GM23338 (cell line): ENCODE data around the gene SELP. TPM values are rescaled to one million over a fixed set of nuclear protein-coding genes. Genes with fewer than 3 reads are reported as not detected.

Experiments
- ATAC-seq: fragments of 200-7000 bp; cut with Tn5 transposase; 3 replicates; pipeline ENCODE4 v1.9.1; 2020
- DNase-seq: peaks from one replicate; pipeline ENCODE4 v3.0.0-alpha.2; 2015; ENCODE audit warnings: low spot score
- H2AFZ ChIP-seq: fragments of 200-600 bp; sonication (generic); 2 replicates; pipeline ENCODE4 v1.8.0; 2016; ENCODE audit warnings: antibody characterized with exemption, mild to moderate bottlenecking, moderate library complexity
- H3F3A ChIP-seq: fragments of 200-600 bp; sonication (generic); replicated peaks from 2 replicates; pipeline ENCODE4 v1.8.0; 2017; ENCODE audit warnings: antibody characterized with exemption, mixed run types, low read depth
- H3K27ac ChIP-seq: fragments of 200-600 bp; sonication (generic); 2 replicates; pipeline ENCODE4 v1.6.1; 2016; ENCODE audit warnings: low read depth
- H3K27me3 ChIP-seq: fragments of 200-600 bp; sonication (generic); 2 replicates; pipeline ENCODE4 v1.8.0; 2016; ENCODE audit warnings: mild to moderate bottlenecking, mixed run types, moderate library complexity; ENCODE audit not compliant: insufficient read depth
- H3K36me3 ChIP-seq: fragments of 200-600 bp; sonication (generic); 2 replicates; pipeline ENCODE4 v1.8.0; 2016; ENCODE audit warnings: mild to moderate bottlenecking; ENCODE audit not compliant: insufficient read depth
- H3K4me1 ChIP-seq: fragments of 200-600 bp; sonication (generic); 2 replicates; pipeline ENCODE4 v1.8.0; 2016; ENCODE audit warnings: mild to moderate bottlenecking, moderate library complexity; ENCODE audit not compliant: insufficient read depth
- H3K4me2 ChIP-seq: fragments of 200-600 bp; sonication (generic); 2 replicates; pipeline ENCODE4 v1.7.1; 2017; ENCODE audit warnings: mixed run types
- H3K4me3 ChIP-seq: fragments of 200-600 bp; sonication (generic); 2 replicates; pipeline ENCODE4 v1.6.1; 2016; ENCODE audit warnings: mixed run types
- H3K79me2 ChIP-seq: fragments of 200-600 bp; sonication (generic); replicated peaks from 2 replicates; pipeline ENCODE4 v1.8.0; 2017; ENCODE audit warnings: mild to moderate bottlenecking; ENCODE audit not compliant: insufficient read depth
- H3K9me2 ChIP-seq: fragments of 200-600 bp; sonication (generic); 2 replicates; pipeline ENCODE4 v1.8.0; 2017; ENCODE audit not compliant: insufficient read depth
- H4K20me1 ChIP-seq: fragments of 200-600 bp; sonication (generic); replicated peaks from 2 replicates; pipeline ENCODE4 v1.8.0; 2017; ENCODE audit warnings: mild to moderate bottlenecking; ENCODE audit not compliant: insufficient read depth
- H3K27ac Mint-ChIP-seq: 2 replicates; pipeline ENCODE4 v1.8.0; 2020; ENCODE audit warnings: inconsistent platforms, mild to moderate bottlenecking, moderate library complexity, mixed read lengths
- H3K27me3 Mint-ChIP-seq: 3 replicates; pipeline ENCODE4 v1.8.0; 2022; ENCODE audit warnings: low read depth, mild to moderate bottlenecking, moderate library complexity, mixed read lengths, inconsistent platforms; ENCODE audit not compliant: insufficient read depth, poor library complexity
- H3K36me3 Mint-ChIP-seq: 3 replicates; pipeline ENCODE4 v1.8.0; 2021; ENCODE audit warnings: low read depth, mild to moderate bottlenecking, inconsistent platforms, moderate library complexity, mixed read lengths
- H3K4me1 Mint-ChIP-seq: 3 replicates; pipeline ENCODE4 v1.8.0; 2020; ENCODE audit warnings: mild to moderate bottlenecking, inconsistent platforms, mixed read lengths
- H3K4me3 Mint-ChIP-seq: 3 replicates; pipeline ENCODE4 v1.8.0; 2021; ENCODE audit warnings: moderate library complexity, mild to moderate bottlenecking, inconsistent platforms, mixed read lengths
- H3K9me3 Mint-ChIP-seq: 3 replicates; pipeline ENCODE4 v1.8.0; 2020; ENCODE audit warnings: moderate library complexity, mild to moderate bottlenecking, inconsistent platforms, mixed read lengths
- CREB1 ChIP-seq: fragments of 250-450 bp; sonication (Bioruptor Pico); IDR thresholded peaks from 2 replicates; pipeline ENCODE4 v1.5.0; 2020; ENCODE audit warnings: low read depth, mild to moderate bottlenecking, moderate library complexity
- CTCF ChIP-seq, 2 experiments: fragments of 200-600 bp in 1 of 2; sonication (generic) in 1 of 2; conservative IDR thresholded peaks; 2 replicates each; pipeline versions ENCODE4 v1.5.1 to v1.6.1; 2016 to 2017; ENCODE audit warnings: antibody characterized with exemption in 2 of 2, low read depth in 2 of 2, mild to moderate bottlenecking in 2 of 2, moderate library complexity in 1 of 2
- ETS1 ChIP-seq: IDR thresholded peaks from 2 replicates; pipeline ENCODE4 v1.6.1; 2016; ENCODE audit warnings: antibody characterized with exemption
- EZH2 ChIP-seq: fragments of 200-600 bp; sonication (generic); IDR thresholded peaks from one replicate; pipeline ENCODE4 v1.8.0; 2017; ENCODE audit warnings: antibody characterized with exemption, mild to moderate bottlenecking, low read depth; ENCODE audit not compliant: unreplicated experiment
- EZH2phosphoT487 ChIP-seq: fragments of 200-600 bp; sonication (generic); IDR thresholded peaks from one replicate; pipeline ENCODE4 v1.8.1; 2018; ENCODE audit warnings: antibody characterized with exemption; ENCODE audit not compliant: unreplicated experiment
- JUNB ChIP-seq: IDR thresholded peaks from one replicate; pipeline ENCODE4 v1.6.1; 2016; ENCODE audit warnings: antibody characterized with exemption; ENCODE audit not compliant: unreplicated experiment
- NANOG ChIP-seq: IDR thresholded peaks from 2 replicates; pipeline ENCODE4 v1.6.1; 2016; ENCODE audit warnings: antibody characterized with exemption, borderline replicate concordance
- POLR2AphosphoS5 ChIP-seq: IDR thresholded peaks from 2 replicates; pipeline ENCODE4 v1.6.1; 2016; ENCODE audit warnings: antibody characterized with exemption, low read depth
- STAT1 ChIP-seq: IDR thresholded peaks from one replicate; pipeline ENCODE4 v1.6.1; 2016; ENCODE audit warnings: antibody characterized with exemption; ENCODE audit not compliant: unreplicated experiment
- ZNF114 ChIP-seq: fragments of 250-450 bp; sonication (Bioruptor Pico); IDR thresholded peaks from 2 replicates; pipeline ENCODE4 v1.5.0; 2020; ENCODE audit warnings: mild to moderate bottlenecking, moderate library complexity
- ZNF331 ChIP-seq: fragments of 250-450 bp; sonication (Bioruptor Pico); IDR thresholded peaks from 2 replicates; pipeline ENCODE4 v1.5.0; 2020; ENCODE audit warnings: low read depth, mild to moderate bottlenecking, moderate library complexity
- polyA plus RNA-seq: library from polyadenylated mRNA; unstranded; fragments of >200 nt; fragmentation: Nextera tagmentation; extraction: Ambion mirVana; gene quantifications from 2 replicates; pipeline ENCODE4 v1.2.1, GENCODE V29; 2016
- total RNA-seq: library from RNA; depleted of rRNA; stranded (reverse); fragments of >200 nt; shearing (Covaris generic); gene quantifications from 2 replicates; pipeline ENCODE4 v1.2.3, GENCODE V29; 2014
- TF ChIP-seq, protein P1 (sequence below): IDR thresholded peaks from one replicate; pipeline ENCODE4 v1.6.1; 2018; ENCODE audit warnings: antibody characterized with exemption; ENCODE audit not compliant: unreplicated experiment

The SELP gene
- total and polyA plus RNA-seq, 2 experiments from 2014 or later, result not detected

- Histone ChIP-seq H3K79me2 (no peaks in the 10 kb centered on the region), H3K9me2 (0 out of 2 replicates have a peak, but pooled peaks cover 7% of the 10 kb centered on the region), H3K27me3 (no peaks in the 10 kb centered on the region), H3K4me3 (no peak overlapping the region), H3F3A (no peaks in the 10 kb centered on the region), H3K4me1 (no peaks in the 10 kb centered on the region), H4K20me1 (no peaks in the 10 kb centered on the region), H3K27ac (no peak overlapping the region), H3K4me2 (no peak overlapping the region), H2AFZ (no peak overlapping the region), H3K36me3 (no peaks in the 10 kb centered on the region)
- H3K27me3 Mint-ChIP-seq, result peaks cover 1% of the 10 kb centered on the region
- no peak overlapping the region for H3K4me3 Mint-ChIP-seq
- no peaks in the 10 kb centered on the region for H3K4me1 Mint-ChIP-seq
- H3K9me3 Mint-ChIP-seq, result no peaks in the 10 kb centered on the region
- DNase-seq (no peak), ATAC-seq (no peak)
- no peaks in the 10 kb centered on the region for H3K36me3 Mint-ChIP-seq
- no peak overlapping the region for H3K27ac Mint-ChIP-seq
- no peak for TF ChIP-seq EZH2
- no peak for TF ChIP-seq STAT1
- TF ChIP-seq CTCF (conservative IDR thresholded peaks at IDR 0.05; ENCODE audit: low read depth in 2 of 2), result no peak
- TF ChIP-seq ETS1, result no peak
- no peak for TF ChIP-seq ZNF331 (CRISPR knock-in tag)
- TF ChIP-seq, protein P1, sequence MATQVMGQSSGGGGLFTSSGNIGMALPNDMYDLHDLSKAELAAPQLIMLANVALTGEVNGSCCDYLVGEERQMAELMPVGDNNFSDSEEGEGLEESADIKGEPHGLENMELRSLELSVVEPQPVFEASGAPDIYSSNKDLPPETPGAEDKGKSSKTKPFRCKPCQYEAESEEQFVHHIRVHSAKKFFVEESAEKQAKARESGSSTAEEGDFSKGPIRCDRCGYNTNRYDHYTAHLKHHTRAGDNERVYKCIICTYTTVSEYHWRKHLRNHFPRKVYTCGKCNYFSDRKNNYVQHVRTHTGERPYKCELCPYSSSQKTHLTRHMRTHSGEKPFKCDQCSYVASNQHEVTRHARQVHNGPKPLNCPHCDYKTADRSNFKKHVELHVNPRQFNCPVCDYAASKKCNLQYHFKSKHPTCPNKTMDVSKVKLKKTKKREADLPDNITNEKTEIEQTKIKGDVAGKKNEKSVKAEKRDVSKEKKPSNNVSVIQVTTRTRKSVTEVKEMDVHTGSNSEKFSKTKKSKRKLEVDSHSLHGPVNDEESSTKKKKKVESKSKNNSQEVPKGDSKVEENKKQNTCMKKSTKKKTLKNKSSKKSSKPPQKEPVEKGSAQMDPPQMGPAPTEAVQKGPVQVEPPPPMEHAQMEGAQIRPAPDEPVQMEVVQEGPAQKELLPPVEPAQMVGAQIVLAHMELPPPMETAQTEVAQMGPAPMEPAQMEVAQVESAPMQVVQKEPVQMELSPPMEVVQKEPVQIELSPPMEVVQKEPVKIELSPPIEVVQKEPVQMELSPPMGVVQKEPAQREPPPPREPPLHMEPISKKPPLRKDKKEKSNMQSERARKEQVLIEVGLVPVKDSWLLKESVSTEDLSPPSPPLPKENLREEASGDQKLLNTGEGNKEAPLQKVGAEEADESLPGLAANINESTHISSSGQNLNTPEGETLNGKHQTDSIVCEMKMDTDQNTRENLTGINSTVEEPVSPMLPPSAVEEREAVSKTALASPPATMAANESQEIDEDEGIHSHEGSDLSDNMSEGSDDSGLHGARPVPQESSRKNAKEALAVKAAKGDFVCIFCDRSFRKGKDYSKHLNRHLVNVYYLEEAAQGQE, result no peak
- no peak for TF ChIP-seq ZNF114 (CRISPR knock-in tag)
- TF ChIP-seq JUNB, result no peak
- TF ChIP-seq NANOG, result no peak
- TF ChIP-seq EZH2phosphoT487, result no peak
- no peak for TF ChIP-seq POLR2AphosphoS5
- TF ChIP-seq CREB1 (CRISPR knock-in tag), result no peak
Observed at GRCh38 chr1:169577981-169578738, 51.8 kb downstream of the SELP start.
